ENCODE measurements around the gene PCARE.

PCARE gene

GRCh38 chr2:29114946-29115609 lies 40.8 kb upstream of the PCARE start, which contains the start of gene CLIP4:
Gene CLIP4, plus strand, starts transcription at chr2:29115415. Its CDS starts 5,974 bp downstream, at chr2:29121389.
- in situ Hi-C loops (cut with MboI; ENCODE audit: low sequenced_read_pairs, unreplicated experiment): no loop called here
- peak; percentile 87 for DNase-seq (ENCODE audit: low spot score)
- no peak for TF ChIP-seq CTCF (IDR thresholded peaks at IDR 0.05; ENCODE audit: borderline replicate concordance, control extremely low read depth, extremely low read depth, insufficient read depth, missing control alignments)

GRCh38 chr2:29114586-29114945 lies 40.2 kb upstream of the PCARE start:
- DNase-seq (ENCODE audit: low spot score): no peak
- TF ChIP-seq CTCF (IDR thresholded peaks at IDR 0.05; ENCODE audit: borderline replicate concordance, control extremely low read depth, extremely low read depth, insufficient read depth, missing control alignments): no peak
- in situ Hi-C loops (cut with MboI; ENCODE audit: low sequenced_read_pairs, unreplicated experiment): no loop called here

GRCh38 chr2:29113891-29114321 lies 39.6 kb upstream of the PCARE start:
- no peak for TF ChIP-seq CTCF (IDR thresholded peaks at IDR 0.05; ENCODE audit: borderline replicate concordance, control extremely low read depth, extremely low read depth, insufficient read depth, missing control alignments)
- in situ Hi-C loops (cut with MboI; ENCODE audit: low sequenced_read_pairs, unreplicated experiment): no loop called here
- peak; percentile 36 for DNase-seq (ENCODE audit: low spot score)

- DNase-seq (ENCODE audit: low spot score): no peak
- no peak for TF ChIP-seq CTCF (IDR thresholded peaks at IDR 0.05; ENCODE audit: borderline replicate concordance, control extremely low read depth, extremely low read depth, insufficient read depth, missing control alignments)
- in situ Hi-C loops (cut with MboI; ENCODE audit: low sequenced_read_pairs, unreplicated experiment): no loop called here
Measured at GRCh38 chr2:29113027-29113686, 38.8 kb upstream of the PCARE start.

- TF ChIP-seq CTCF (IDR thresholded peaks at IDR 0.05; ENCODE audit: borderline replicate concordance, control extremely low read depth, extremely low read depth, insufficient read depth, missing control alignments): no peak
- in situ Hi-C loops (cut with MboI; ENCODE audit: low sequenced_read_pairs, unreplicated experiment): no loop called here
- DNase-seq (ENCODE audit: low spot score): no peak
Measured at GRCh38 chr2:29112379-29112778, 38.1 kb upstream of the PCARE start.

- peak; percentile 38 for DNase-seq (ENCODE audit: low spot score)
- TF ChIP-seq CTCF (IDR thresholded peaks at IDR 0.05; ENCODE audit: borderline replicate concordance, control extremely low read depth, extremely low read depth, insufficient read depth, missing control alignments): no peak
- in situ Hi-C loops (cut with MboI; ENCODE audit: low sequenced_read_pairs, unreplicated experiment): no loop called here
Measured at GRCh38 chr2:29110916-29111535, 36.7 kb upstream of the PCARE start.

Measured in GM13976 (cell line).